ENCODE results near the gene DHFR2.
"Not testable (repeated sequence)": the region's sequence is repeated elsewhere in the genome, so short reads cannot be mapped to it uniquely, and the experiment has no call there.

DHFR2 gene

GRCh38 chr3:94062513-94063404, at the start of gene DHFR2, which contains the start of gene NSUN3:
Gene DHFR2, minus strand, starts transcription at chr3:94062916. Its CDS starts 1,405 bp downstream, at chr3:94061511.
Gene NSUN3, plus strand, starts transcription at chr3:94063061. Its CDS starts 66 bp downstream, at chr3:94063127.
- peak; percentile 91 to 95 for DNase-seq

- DNase-seq, result no peak
These were observed 48.1 kb upstream of the DHFR2 start for GRCh38 chr3:94110854-94111253.

GRCh38 chr3:94110232-94110631, 47.5 kb upstream of the DHFR2 start:
- DNase-seq, result not testable (repeated sequence)

- no peak for DNase-seq
These were observed 43.6 kb upstream of the DHFR2 start for GRCh38 chr3:94106268-94106667.

GRCh38 chr3:94101860-94102259, 39.1 kb upstream of the DHFR2 start:
- DNase-seq, result peak in 1 of 2 experiments; percentile 20

- no peak for DNase-seq
These were observed 36.6 kb upstream of the DHFR2 start for GRCh38 chr3:94099311-94099710.

- no peak for DNase-seq
These were observed 35.7 kb upstream of the DHFR2 start for GRCh38 chr3:94098452-94098851.

GRCh38 chr3:94095111-94095510, 32.4 kb upstream of the DHFR2 start:
- no peak for DNase-seq

GRCh38 chr3:94093151-94093550, 30.4 kb upstream of the DHFR2 start:
- no peak for DNase-seq

GRCh38 chr3:94092086-94092485, 29.4 kb upstream of the DHFR2 start:
- DNase-seq, result no peak

GRCh38 chr3:94089126-94089525, 26.4 kb upstream of the DHFR2 start:
- DNase-seq, result no peak

- DNase-seq, result no peak
These were observed 20.5 kb upstream of the DHFR2 start for GRCh38 chr3:94083261-94083660.

- DNase-seq, result no peak
These were observed 19.7 kb upstream of the DHFR2 start for GRCh38 chr3:94082391-94082937.

- no peak for DNase-seq
These were observed 19.2 kb upstream of the DHFR2 start for GRCh38 chr3:94081884-94082283.

- DNase-seq, result not testable (repeated sequence)
These were observed 17.8 kb upstream of the DHFR2 start for GRCh38 chr3:94080552-94080951.

- DNase-seq, result no peak
These were observed 13.3 kb upstream of the DHFR2 start for GRCh38 chr3:94076055-94076454.

- no peak for DNase-seq
These were observed 9.1 kb upstream of the DHFR2 start for GRCh38 chr3:94071713-94072284.

GRCh38 chr3:94070341-94070911, 7.7 kb upstream of the DHFR2 start:
- no peak for DNase-seq

GRCh38 chr3:94069194-94069813, 6.6 kb upstream of the DHFR2 start:
- DNase-seq, result peak in 1 of 2 experiments; percentile 53

- no peak for DNase-seq
These were observed 4.1 kb upstream of the DHFR2 start for GRCh38 chr3:94066506-94067500.

GRCh38 chr3:94065819-94066480, 3.2 kb upstream of the DHFR2 start:
- no peak for DNase-seq
